NK-92 (cell line): ENCODE results near the gene SMOC2.

Experiments
- DNase-seq: peaks from one replicate; lab custom pipeline; 2025; ENCODE audit not compliant: unreplicated experiment; lab: John Stamatoyannopoulos, UW

Gene SMOC2

GRCh38 chr6:168515376-168515775, 74.4 kb downstream of the SMOC2 start:
- no peak for DNase-seq

GRCh38 chr6:168516944-168517741, 76.2 kb downstream of the SMOC2 start:
- no peak for DNase-seq

GRCh38 chr6:168517742-168518347, 76.9 kb downstream of the SMOC2 start:
- DNase-seq = no peak

GRCh38 chr6:168518348-168518745, 77.4 kb downstream of the SMOC2 start:
- no peak for DNase-seq

GRCh38 chr6:168518867-168519266, 77.9 kb downstream of the SMOC2 start:
- no peak for DNase-seq

- DNase-seq = no peak
Observed at GRCh38 chr6:168520233-168520632, 79.2 kb downstream of the SMOC2 start.

- no peak for DNase-seq
Observed at GRCh38 chr6:168524571-168525001, 83.6 kb downstream of the SMOC2 start.

GRCh38 chr6:168525114-168525513, 84.1 kb downstream of the SMOC2 start:
- no peak for DNase-seq

- no peak for DNase-seq
Observed at GRCh38 chr6:168525926-168526630, 85.1 kb downstream of the SMOC2 start.

GRCh38 chr6:168526841-168527281, 85.9 kb downstream of the SMOC2 start:
- DNase-seq = no peak

- no peak for DNase-seq
Observed at GRCh38 chr6:168527451-168528210, 86.6 kb downstream of the SMOC2 start.

GRCh38 chr6:168528474-168529095, 87.6 kb downstream of the SMOC2 start:
- no peak for DNase-seq

- DNase-seq = no peak
Observed at GRCh38 chr6:168529214-168529613, 88.2 kb downstream of the SMOC2 start.

- no peak for DNase-seq
Observed at GRCh38 chr6:168530653-168531071, 89.7 kb downstream of the SMOC2 start.

- no peak for DNase-seq
Observed at GRCh38 chr6:168532070-168532469, 91.1 kb downstream of the SMOC2 start.

- no peak for DNase-seq
Observed at GRCh38 chr6:168533414-168533813, 92.4 kb downstream of the SMOC2 start.

- no peak for DNase-seq
Observed at GRCh38 chr6:168534265-168534664, 93.3 kb downstream of the SMOC2 start.

GRCh38 chr6:168535711-168536110, 94.7 kb downstream of the SMOC2 start:
- no peak for DNase-seq

GRCh38 chr6:168536196-168536595, 95.2 kb downstream of the SMOC2 start:
- DNase-seq = no peak

- no peak for DNase-seq
Observed at GRCh38 chr6:168536665-168537539, 95.9 kb downstream of the SMOC2 start.
